ENCODE measurements around the gene HNRNPH1. TPM values are rescaled to one million over a fixed set of nuclear protein-coding genes. Genes with fewer than 3 reads are reported as not detected.
A peak's percentile ranks its signal among the peaks of the same experiment; 100 is the strongest.

The HNRNPH1 gene
- total and polyA plus RNA-seq, 2 of the 8 experiments (the other 6 are each of a cell fraction or from before 2014, with no cell fraction given), result 170 to 735 TPM

DNA sequence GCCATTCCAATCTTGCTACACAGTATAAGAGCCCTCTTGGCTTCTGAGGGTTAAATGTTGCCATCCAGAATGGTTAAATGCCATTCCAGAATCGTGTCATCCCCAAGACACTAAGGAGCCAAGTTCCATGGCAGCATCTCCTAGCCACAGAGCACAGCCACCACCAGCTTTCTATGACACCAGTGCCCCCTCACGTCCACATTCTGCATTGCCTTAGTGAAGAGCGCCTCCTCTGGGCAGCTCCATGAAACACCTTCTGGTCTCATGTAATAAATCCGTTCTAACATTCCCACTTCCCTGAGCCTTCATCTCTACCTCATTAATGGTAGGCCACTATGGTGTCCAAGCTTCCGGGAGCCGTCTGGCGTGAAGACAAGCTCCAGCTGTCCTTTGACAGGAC is 44.9 kb upstream of the HNRNPH1 start (continued):
- TF ChIP-seq TAF7 (optimal IDR thresholded peaks at IDR 0.05; ENCODE audit: borderline replicate concordance, low read depth, low read length), result no peak
- TF ChIP-seq TCF12 (IDR thresholded peaks at IDR 0.05; ENCODE audit: low read depth, low read length), result no peak
- no peak for TF ChIP-seq SAP30 (IDR thresholded peaks at IDR 0.05; ENCODE audit: insufficient read depth, insufficient replicate concordance, low read length)
- TF ChIP-seq CBX8 (IDR thresholded peaks at IDR 0.05; ENCODE audit: borderline replicate concordance, low read depth, low read length), result no peak
- no peak; the same call in 1 of the 2 replicates for TF ChIP-seq BRCA1 (IDR thresholded peaks at IDR 0.05; ENCODE audit: low read depth, low read length)
- no peak; the same call in 1 of the 2 replicates for TF ChIP-seq POLR2AphosphoS5 (IDR thresholded peaks at IDR 0.05; ENCODE audit: low read depth, low read length)
- TF ChIP-seq, protein P1, sequence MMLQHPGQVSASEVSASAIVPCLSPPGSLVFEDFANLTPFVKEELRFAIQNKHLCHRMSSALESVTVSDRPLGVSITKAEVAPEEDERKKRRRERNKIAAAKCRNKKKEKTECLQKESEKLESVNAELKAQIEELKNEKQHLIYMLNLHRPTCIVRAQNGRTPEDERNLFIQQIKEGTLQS (IDR thresholded peaks at IDR 0.05; ENCODE audit: insufficient read depth, low read depth, low read length), result peak; percentile 62; the same call in 1 of the 2 replicates
- no peak for TF ChIP-seq POLR2A (IDR thresholded peaks at IDR 0.05; ENCODE audit: control extremely low read depth in 1 of 2, low read depth in 2 of 2, low read length in 2 of 2)
- TF ChIP-seq JUN (IDR thresholded peaks at IDR 0.05; ENCODE audit: low read depth, low read length), result no peak
- no peak for TF ChIP-seq HDAC6 (IDR thresholded peaks at IDR 0.05; ENCODE audit: low read depth, low read length)
- no peak for TF ChIP-seq RBBP5 (IDR thresholded peaks at IDR 0.05; ENCODE audit: borderline replicate concordance, low read depth, low read length)
- no peak for TF ChIP-seq SUZ12 (IDR thresholded peaks at IDR 0.05; ENCODE audit: low read length)
- no peak for TF ChIP-seq RFX5 (IDR thresholded peaks at IDR 0.05; ENCODE audit: borderline replicate concordance, low read depth, low read length)
- TF ChIP-seq TBP (IDR thresholded peaks at IDR 0.05; ENCODE audit: low read depth, low read length), result no peak
- TF ChIP-seq CEBPB (IDR thresholded peaks at IDR 0.05; ENCODE audit: low read depth, low read length), result no peak

Data from H1 (cell line).